Esophagus squamous epithelium (tissue), 4 donors: ENCODE data around the gene ROR2.

Source experiments
- CTCF ChIP-seq, 6 experiments: fragments of 450-650 bp in 4 of 6; fragments of 200-600 bp in 2 of 6; sonication (generic) in 2 of 6; IDR thresholded peaks; one replicate each; pipeline ENCODE4 v1.5.1; 2016 to 2019; ENCODE audit warnings: antibody characterized with exemption in 6 of 6, mild to moderate bottlenecking in 4 of 6, moderate library complexity in 4 of 6
- POLR2A ChIP-seq, 4 donors: fragments of 450-650 bp; IDR thresholded peaks; one replicate each; pipeline ENCODE4 v1.6.1; 2017; ENCODE audit warnings: antibody characterized with exemption in 4 of 4, mild to moderate bottlenecking in 4 of 4, moderate library complexity in 3 of 4

- no peak for TF ChIP-seq CTCF (IDR thresholded peaks at IDR 0.05)
- no peak for TF ChIP-seq POLR2A (IDR thresholded peaks at IDR 0.05)
Observed at GRCh38 chr9:91720751-91721705, 229.0 kb downstream of the ROR2 start.
